Endothelial cell of umbilical vein (primary cell): ENCODE data around the gene PLEKHA8. TPM values are rescaled to one million over a fixed set of nuclear protein-coding genes. Genes with fewer than 3 reads are reported as not detected.

Experiments
- BruUV-seq: library from RNA; stranded (reverse); fragments of 400-500 nt; replicated peaks from 2 replicates; lab custom pipeline; 2021; lab: Mats Ljungman, UMichigan
- CTCF ChIA-PET: fragments of 300-600, 350-600 bp; sonication (Branson Sonifier 250); formaldehyde crosslinking; loops from one replicate; lab custom pipeline; 2021; ENCODE audit warnings: antibody characterized with exemption, inconsistent platforms; lab: Charles Lee
- POLR2A ChIA-PET: fragments of 300-600, 350-600 bp; sonication (Branson Sonifier 250); formaldehyde crosslinking; loops from one replicate; lab custom pipeline; 2021; ENCODE audit warnings: antibody characterized with exemption, inconsistent platforms; lab: Charles Lee
- DNase-seq: peaks from one replicate; pipeline ENCODE4 v3.0.0-alpha.2; 2011; ENCODE audit warnings: low read depth, low spot score
- FAIRE-seq: peaks from 2 replicates; lab custom pipeline; 2011; peaks lifted over from hg19 to GRCh38; lab: Jason Lieb, UNC
- H2AFZ ChIP-seq: 2 replicates; pipeline ENCODE4 v1.6.0; 2012; ENCODE audit warnings: low read depth, low read length, control low read depth, inconsistent platforms
- H3K27ac ChIP-seq: 2 replicates; pipeline ENCODE4 v1.5.1; 2011; ENCODE audit warnings: low read depth, mild to moderate bottlenecking, control low read depth, low read length, moderate library complexity; ENCODE audit not compliant: insufficient read depth
- H3K27me3 ChIP-seq, 2 experiments: 2 replicates each; pipeline versions ENCODE4 v1.6.0 to v1.6.1; 2011; ENCODE audit warnings: low read length in 2 of 2, mixed read lengths in 1 of 2; ENCODE audit not compliant: control insufficient read depth in 2 of 2, insufficient read depth in 2 of 2
- H3K36me3 ChIP-seq, 2 experiments: 2 replicates in 1 of 2; 3 replicates in 1 of 2; pipeline ENCODE4 v1.5.1; 2011; ENCODE audit warnings: low read length in 2 of 2, mild to moderate bottlenecking in 1 of 2, moderate library complexity in 1 of 2; ENCODE audit not compliant: control insufficient read depth in 2 of 2, insufficient read depth in 2 of 2; ENCODE audit errors: extremely low read depth in 1 of 2
- H3K4me1 ChIP-seq: 3 replicates; pipeline ENCODE4 v1.5.1; 2011; ENCODE audit warnings: mild to moderate bottlenecking, low read length; ENCODE audit not compliant: control insufficient read depth, insufficient read depth; ENCODE audit errors: extremely low read depth
- H3K4me2 ChIP-seq: 2 replicates; pipeline ENCODE4 v1.6.1; 2011; ENCODE audit warnings: low read length, control low read depth, mixed read lengths; ENCODE audit not compliant: insufficient read depth
- H3K4me3 ChIP-seq, 3 experiments: fragments of 200-600 bp in 1 of 3; sonication (generic), shearing (Covaris generic) in 1 of 3; replicated peaks in 1 of 3; 2 replicates each; pipeline ENCODE4 v1.5.1; 2011 to 2016; ENCODE audit warnings: control low read depth in 3 of 3, low read length in 3 of 3, mild to moderate bottlenecking in 2 of 3, inconsistent platforms in 1 of 3, low read depth in 1 of 3, moderate library complexity in 1 of 3; ENCODE audit not compliant: insufficient read depth in 1 of 3
- H3K79me2 ChIP-seq: 2 replicates; pipeline ENCODE4 v1.6.0; 2012; ENCODE audit warnings: low read length, inconsistent platforms; ENCODE audit not compliant: control insufficient read depth, insufficient read depth
- H3K9ac ChIP-seq: replicated peaks from 2 replicates; pipeline ENCODE3; 2011; ENCODE audit warnings: low read length, control low read depth; ENCODE audit not compliant: insufficient read depth; ENCODE audit errors: extremely low read depth
- H3K9me1 ChIP-seq: replicated peaks from 3 replicates; pipeline ENCODE4 v1.6.0; 2011; ENCODE audit warnings: mild to moderate bottlenecking, low read length; ENCODE audit not compliant: control insufficient read depth, insufficient read depth; ENCODE audit errors: extremely low read depth
- H3K9me3 ChIP-seq: replicated peaks from 2 replicates; pipeline ENCODE4 v1.5.1; 2012; ENCODE audit warnings: low read length, inconsistent platforms; ENCODE audit not compliant: control insufficient read depth, insufficient read depth
- H4K20me1 ChIP-seq: replicated peaks from 2 replicates; pipeline ENCODE3; 2011; ENCODE audit warnings: mild to moderate bottlenecking, low read length; ENCODE audit not compliant: control insufficient read depth, insufficient read depth; ENCODE audit errors: extremely low read depth
- CTCF ChIP-seq, 2 donors: IDR thresholded peaks; 1 replicate in 1 of 2; 2 replicates in 1 of 2; pipeline ENCODE4 v1.5.1; 2011; ENCODE audit warnings: low read length in 2 of 2, mild to moderate bottlenecking in 2 of 2, moderate library complexity in 2 of 2, control low read depth in 1 of 2, inconsistent platforms in 1 of 2, low read depth in 1 of 2; ENCODE audit not compliant: insufficient read depth in 1 of 2; ENCODE audit errors: extremely low read depth in 1 of 2
- EZH2 ChIP-seq: IDR thresholded peaks from 2 replicates; pipeline ENCODE4 v1.6.1; 2012; ENCODE audit warnings: borderline replicate concordance, low read depth, mild to moderate bottlenecking, moderate library complexity, low read length, inconsistent platforms; ENCODE audit not compliant: severe bottlenecking
- FOS ChIP-seq: IDR thresholded peaks from 2 replicates; pipeline ENCODE4 v1.6.1; 2011; ENCODE audit warnings: mild to moderate bottlenecking, low read length, moderate library complexity, borderline replicate concordance; ENCODE audit not compliant: insufficient read depth
- GATA2 ChIP-seq: IDR thresholded peaks from 2 replicates; pipeline ENCODE4 v1.7.0; 2011; ENCODE audit warnings: low read depth, mild to moderate bottlenecking, moderate library complexity, mixed read lengths, low read length; ENCODE audit not compliant: insufficient read length, insufficient read depth
- JUN ChIP-seq: IDR thresholded peaks from 2 replicates; pipeline ENCODE4 v1.6.1; 2011; ENCODE audit warnings: borderline replicate concordance, low read depth; ENCODE audit not compliant: insufficient read length, insufficient read depth
- MAX ChIP-seq: IDR thresholded peaks from 2 replicates; pipeline ENCODE4 v1.6.1; 2011; ENCODE audit not compliant: insufficient read depth, insufficient read length
- MYC ChIP-seq: IDR thresholded peaks from one replicate; pipeline ENCODE4 v1.6.1; 2011; ENCODE audit warnings: mild to moderate bottlenecking, low read depth, low read length
- POLR2A ChIP-seq: IDR thresholded peaks from 2 replicates; pipeline ENCODE4 v1.6.1; 2012; ENCODE audit warnings: low read depth, mild to moderate bottlenecking, control low read depth, low read length
- POLR2AphosphoS5 ChIP-seq: IDR thresholded peaks from 2 replicates; pipeline ENCODE4 v1.6.1; 2012; ENCODE audit warnings: low read depth, mild to moderate bottlenecking, control low read depth, low read length, moderate library complexity; ENCODE audit not compliant: insufficient read depth
- dilution Hi-C: fragments of 300-500 bp; cut with MboI; formaldehyde crosslinking; loops from one replicate; pipeline ENCODE4 v1.15.0; 2019; ENCODE audit warnings: low sequenced_read_pairs; ENCODE audit not compliant: extremely low pct_ligation_motif_present
- intact Hi-C: fragments of 100-400 bp; cut with micrococcal nuclease; formaldehyde crosslinking; loops from one replicate; pipeline ENCODE4 v1.10.0; 2022
- polyA plus RNA-seq, 4 experiments: library from polyadenylated mRNA; depleted of rRNA in 3 of 4; stranded (reverse) in 3 of 4; unstranded in 1 of 4; fragments of >200 nt; gene quantifications; 2 replicates each; pipeline versions ENCODE4 v1.2.1 to v1.2.3, GENCODE V29; 2011 to 2012; ENCODE audit warnings: missing spikeins in 1 of 4
- total RNA-seq: library from RNA; stranded (reverse); gene quantifications from 2 replicates; pipeline ENCODE4 v1.2.3, GENCODE V29; 2021

PLEKHA8 gene
- total and polyA plus RNA-seq, 2 donors (not counting 3 experiments of a cell fraction or from before 2014, with no cell fraction given): 4.5 to 19.8 TPM

GRCh38 chr7:30165590-30165989 lies 137.4 kb downstream of the PLEKHA8 start:
- Histone ChIP-seq H3K4me2 (no peak overlapping the region), H2AFZ (no peak overlapping the region), H3K79me2 (no peaks in the 10 kb centered on the region), H3K4me3 (no peak overlapping the region), H3K9me3 (no peaks in the 10 kb centered on the region), H3K27ac (no peak overlapping the region), H3K9me1 (no peaks in the 10 kb centered on the region), H3K9ac (no peak overlapping the region), H4K20me1 (no peaks in the 10 kb centered on the region), H3K36me3 (no peaks in the 10 kb centered on the region), H3K4me1 (peaks cover 31% of the 10 kb centered on the region), H3K27me3 (peaks cover 0 to 2% of the 10 kb centered on the region in 2 experiments)
- CTCF ChIA-PET: no interaction called here
- TF ChIP-seq JUN (no peak), CTCF (IDR thresholded peaks at IDR 0.05; ENCODE audit: extremely low read depth in 1 of 2, insufficient read depth in 1 of 2, low read depth in 1 of 2, low read length in 2 of 2) (no peak), MYC (no peak), MAX (no peak), FOS (no peak), GATA2 (no peak), POLR2AphosphoS5 (no peak), POLR2A (no peak), EZH2 (no peak)
- POLR2A ChIA-PET: no interaction called here
- intact Hi-C loops: loop anchor here (2.0 kb wide), 1 partner anchor 119 kb away; the partner anchor contains the start of gene ZNRF2
- dilution Hi-C loops: no loop called here
- no TSS peak for BruUV-seq
- FAIRE-seq (no peak), DNase-seq (no peak)
